Mesenchymal stem cell (in vitro differentiated cells and primary cell): ENCODE measurements around the gene MS4A12.

Experiments
- DNase-seq: peaks from one replicate; pipeline ENCODE4 v3.0.0-alpha.2; 2013
- H2AFZ ChIP-seq: one replicate; pipeline ENCODE4 v1.6.1; 2013; ENCODE audit warnings: low read depth, mild to moderate bottlenecking, control low read depth, inconsistent platforms, low read length, moderate library complexity
- H2AK5ac ChIP-seq: 2 replicates; pipeline ENCODE4 v1.6.1; 2013; ENCODE audit warnings: low read length, moderate library complexity, mild to moderate bottlenecking, inconsistent platforms; ENCODE audit not compliant: severe bottlenecking
- H2BK120ac ChIP-seq: one replicate; pipeline ENCODE4 v1.6.1; 2013; ENCODE audit warnings: low read depth, mild to moderate bottlenecking, inconsistent platforms, low read length, moderate library complexity
- H2BK12ac ChIP-seq, 2 experiments: one replicate each; pipeline ENCODE4 v1.6.1; 2013; ENCODE audit warnings: inconsistent platforms in 2 of 2, low read length in 2 of 2, mild to moderate bottlenecking in 2 of 2, moderate library complexity in 2 of 2, control low read depth in 1 of 2
- H2BK15ac ChIP-seq: one replicate; pipeline ENCODE4 v1.6.1; 2013; ENCODE audit warnings: mild to moderate bottlenecking, low read depth, inconsistent platforms; ENCODE audit not compliant: poor library complexity, severe bottlenecking
- H2BK5ac ChIP-seq: 2 replicates; pipeline ENCODE4 v1.6.1; 2013; ENCODE audit warnings: low read depth, mild to moderate bottlenecking, low read length, control low read depth, inconsistent platforms; ENCODE audit not compliant: poor library complexity, severe bottlenecking
- H3K14ac ChIP-seq, 2 experiments: one replicate each; pipeline ENCODE4 v1.6.1; 2013; ENCODE audit warnings: inconsistent platforms in 2 of 2, low read length in 2 of 2, control low read depth in 1 of 2, mild to moderate bottlenecking in 1 of 2, moderate library complexity in 1 of 2
- H3K18ac ChIP-seq, 2 experiments: one replicate each; pipeline ENCODE4 v1.6.1; 2013; ENCODE audit warnings: inconsistent platforms in 2 of 2, low read length in 2 of 2, control low read depth in 1 of 2, low read depth in 1 of 2, mild to moderate bottlenecking in 1 of 2
- H3K23ac ChIP-seq, 2 experiments: one replicate each; pipeline ENCODE4 v1.6.1; 2013; ENCODE audit warnings: inconsistent platforms in 2 of 2, low read length in 2 of 2, mild to moderate bottlenecking in 2 of 2, moderate library complexity in 2 of 2, control low read depth in 1 of 2
- H3K27ac ChIP-seq: 2 replicates; pipeline ENCODE4 v1.5.1; 2013; ENCODE audit warnings: mild to moderate bottlenecking, moderate library complexity, low read length, control low read depth, inconsistent platforms; ENCODE audit not compliant: poor library complexity, severe bottlenecking
- H3K27me3 ChIP-seq, 2 experiments: 2 replicates each; pipeline versions ENCODE4 v1.6.1 to v1.7.0; 2013; ENCODE audit warnings: low read length in 2 of 2, mild to moderate bottlenecking in 2 of 2, moderate library complexity in 2 of 2, control low read depth in 1 of 2, inconsistent platforms in 1 of 2; ENCODE audit not compliant: control insufficient read depth in 1 of 2, insufficient read depth in 1 of 2
- H3K36me3 ChIP-seq, 2 experiments: 2 replicates each; pipeline versions ENCODE4 v1.6.1 to v1.7.0; 2013; ENCODE audit warnings: low read length in 2 of 2, control low read depth in 1 of 2, inconsistent platforms in 1 of 2, low read depth in 1 of 2, mild to moderate bottlenecking in 1 of 2; ENCODE audit not compliant: insufficient read depth in 2 of 2, control insufficient read depth in 1 of 2
- H3K4ac ChIP-seq, 2 experiments: one replicate each; pipeline ENCODE4 v1.6.1; 2013; ENCODE audit warnings: inconsistent platforms in 2 of 2, low read length in 2 of 2, mild to moderate bottlenecking in 2 of 2, moderate library complexity in 2 of 2, control low read depth in 1 of 2, low read depth in 1 of 2
- H3K4me1 ChIP-seq: 2 replicates; pipeline ENCODE4 v1.6.1; 2013; ENCODE audit warnings: low read depth, low read length, control low read depth; ENCODE audit not compliant: control insufficient read depth, insufficient read depth
- H3K4me2 ChIP-seq: 2 replicates; pipeline ENCODE4 v1.6.1; 2013; ENCODE audit warnings: low read length, mild to moderate bottlenecking, inconsistent platforms; ENCODE audit not compliant: poor library complexity, severe bottlenecking
- H3K4me3 ChIP-seq, 2 experiments: 2 replicates each; pipeline versions ENCODE4 v1.5.1 to v1.7.0; 2013; ENCODE audit warnings: low read length in 2 of 2, mild to moderate bottlenecking in 2 of 2, control low read depth in 1 of 2, low read depth in 1 of 2; ENCODE audit not compliant: insufficient read depth in 1 of 2
- H3K79me1 ChIP-seq: replicated peaks from 2 replicates; pipeline ENCODE4 v1.6.1; 2013; ENCODE audit warnings: mild to moderate bottlenecking, control low read depth, low read length, inconsistent platforms; ENCODE audit not compliant: poor library complexity, severe bottlenecking
- H3K9ac ChIP-seq: 2 replicates; pipeline ENCODE4 v1.7.0; 2013; ENCODE audit warnings: mild to moderate bottlenecking, low read length, moderate library complexity
- H3K9me3 ChIP-seq: 2 replicates; pipeline ENCODE4 v1.7.0; 2013; ENCODE audit warnings: mild to moderate bottlenecking, low read length; ENCODE audit not compliant: control insufficient read depth
- H4K8ac ChIP-seq: one replicate; pipeline ENCODE4 v1.6.1; 2013; ENCODE audit warnings: inconsistent platforms, mild to moderate bottlenecking, low read length, moderate library complexity
- H4K91ac ChIP-seq: one replicate; pipeline ENCODE4 v1.6.1; 2013; ENCODE audit warnings: mild to moderate bottlenecking, low read length, inconsistent platforms
- WGBS: methylation state at CpG from one replicate; pipeline ENCODE4 v1.1.7; 2013; ENCODE audit warnings: mixed read lengths; 5-methylcytosine and 5-hydroxymethylcytosine counted together

MS4A12 gene

GRCh38 chr11:60485987-60486386, 6.6 kb upstream of the MS4A12 start:
- WGBS, result 35% methylated on average over 5 of the region's 5 CpGs
- Histone ChIP-seq H2BK12ac (no peak overlapping the region), H3K23ac (no peak overlapping the region)

GRCh38 chr11:60493454-60493853, 876 bp downstream of the MS4A12 start:
- Histone ChIP-seq H4K91ac (no peak overlapping the region), H2BK5ac (no peak overlapping the region)

More at GRCh38 chr11:60485987-60486386, 6.6 kb upstream of the MS4A12 start:
- Histone ChIP-seq H3K14ac (no peak overlapping the region), H3K27me3 (no peaks in the 10 kb centered on the region), H2AFZ (no peak overlapping the region), H4K91ac (no peak overlapping the region), H3K36me3 (no peaks in the 10 kb centered on the region), H4K8ac (no peak overlapping the region), H2BK15ac (no peak overlapping the region), H3K79me1 (no peaks in the 10 kb centered on the region), H3K9ac (no peak overlapping the region), H2BK5ac (no peak overlapping the region), H3K18ac (no peak overlapping the region), H3K4me2 (no peak overlapping the region), H2BK120ac (no peak overlapping the region), H3K27ac (no peak overlapping the region), H3K4me3 (no peak overlapping the region), H3K4me1 (no peaks in the 10 kb centered on the region), H3K4ac (no peak overlapping the region), H2AK5ac (no peak overlapping the region), H3K9me3 (no peaks in the 10 kb centered on the region)
- peak; percentile 3 for DNase-seq

GRCh38 chr11:60498399-60498798, 5.8 kb downstream of the MS4A12 start:
- H3K4ac ChIP-seq, result no peak overlapping the region
- peaks cover 5% of the 10 kb centered on the region for H3K4me1 ChIP-seq
- peak overlapping the region; percentile 57 for H2AK5ac ChIP-seq
- H2AFZ ChIP-seq, result no peak overlapping the region
- H2BK12ac ChIP-seq, result no peak overlapping the region
- H3K9me3 ChIP-seq, result no peaks in the 10 kb centered on the region
- no peak overlapping the region for H3K18ac ChIP-seq
- H3K27me3 ChIP-seq, result no peaks in the 10 kb centered on the region
- no peak overlapping the region for H3K4me2 ChIP-seq
- no peak overlapping the region for H3K9ac ChIP-seq
- H3K79me1 ChIP-seq, result no peaks in the 10 kb centered on the region
- WGBS, result 62% methylated on average over 2 of the region's 2 CpGs
- no peak overlapping the region for H2BK120ac ChIP-seq
- no peak for DNase-seq
- no peak overlapping the region for H2BK5ac ChIP-seq
- no peak overlapping the region for H4K8ac ChIP-seq
- no peak overlapping the region for H3K4me3 ChIP-seq
- no peaks in the 10 kb centered on the region for H3K36me3 ChIP-seq
- H3K23ac ChIP-seq, result no peak overlapping the region
- H4K91ac ChIP-seq, result no peak overlapping the region
- H3K27ac ChIP-seq, result peak overlapping the region; percentile 83
- no peak overlapping the region for H2BK15ac ChIP-seq
- no peak overlapping the region for H3K14ac ChIP-seq

More at GRCh38 chr11:60493454-60493853, 876 bp downstream of the MS4A12 start:
- Histone ChIP-seq H4K8ac (no peak overlapping the region), H3K4me3 (no peak overlapping the region), H3K9ac (no peak overlapping the region), H3K27ac (no peak overlapping the region), H3K36me3 (no peaks in the 10 kb centered on the region), H2AK5ac (no peak overlapping the region), H3K79me1 (no peaks in the 10 kb centered on the region), H2BK120ac (no peak overlapping the region), H3K27me3 (no peaks in the 10 kb centered on the region), H3K4ac (no peak overlapping the region), H2AFZ (no peak overlapping the region), H3K18ac (no peak overlapping the region), H2BK15ac (no peak overlapping the region), H2BK12ac (no peak overlapping the region), H3K14ac (no peak overlapping the region), H3K9me3 (no peaks in the 10 kb centered on the region), H3K23ac (no peak overlapping the region), H3K4me1 (no peaks in the 10 kb centered on the region), H3K4me2 (no peak overlapping the region)
- WGBS, result 56% methylated on average over 1 of the region's 2 CpGs
- DNase-seq, result no peak

GRCh38 chr11:60498853-60499252, 6.3 kb downstream of the MS4A12 start:
- peak overlapping the region; percentile 83 for H3K27ac ChIP-seq
- H3K23ac ChIP-seq, result peak overlapping the region in 1 of 2 experiments; percentile 9
- DNase-seq, result no peak
- H3K9me3 ChIP-seq, result no peaks in the 10 kb centered on the region
- 78% methylated on average over 4 of the region's 4 CpGs for WGBS
- no peak overlapping the region for H2BK120ac ChIP-seq
- H3K4me3 ChIP-seq, result no peak overlapping the region
- no peak overlapping the region for H3K4ac ChIP-seq
- H2AFZ ChIP-seq, result no peak overlapping the region
- no peak overlapping the region for H3K18ac ChIP-seq
- H2BK5ac ChIP-seq, result no peak overlapping the region
- H2BK12ac ChIP-seq, result no peak overlapping the region
- H3K9ac ChIP-seq, result no peak overlapping the region
- H2BK15ac ChIP-seq, result no peak overlapping the region
- H3K27me3 ChIP-seq, result no peaks in the 10 kb centered on the region
- H3K36me3 ChIP-seq, result no peaks in the 10 kb centered on the region
- no peak overlapping the region for H2AK5ac ChIP-seq
- H3K79me1 ChIP-seq, result no peaks in the 10 kb centered on the region
- H3K14ac ChIP-seq, result no peak overlapping the region
- no peak overlapping the region for H4K91ac ChIP-seq
- no peak overlapping the region for H4K8ac ChIP-seq
- no peak overlapping the region for H3K4me2 ChIP-seq
- H3K4me1 ChIP-seq, result peaks cover 5% of the 10 kb centered on the region
